Posterior cingulate gyrus (tissue), 11 donors: ENCODE results near the gene HAUS3.

Experiments used
- DNase-seq, 10 donors: peaks; one replicate each; pipeline versions ENCODE4 v3.0.0 to v3.0.0-alpha.2; 2020 to 2021; ENCODE audit warnings: mixed read lengths in 3 of 10
- intact Hi-C: fragments of 100-400 bp; cut with DNase I; formaldehyde crosslinking; loops from one replicate; pipeline ENCODE4 v1.15.1; 2023

HAUS3 gene

DNA sequence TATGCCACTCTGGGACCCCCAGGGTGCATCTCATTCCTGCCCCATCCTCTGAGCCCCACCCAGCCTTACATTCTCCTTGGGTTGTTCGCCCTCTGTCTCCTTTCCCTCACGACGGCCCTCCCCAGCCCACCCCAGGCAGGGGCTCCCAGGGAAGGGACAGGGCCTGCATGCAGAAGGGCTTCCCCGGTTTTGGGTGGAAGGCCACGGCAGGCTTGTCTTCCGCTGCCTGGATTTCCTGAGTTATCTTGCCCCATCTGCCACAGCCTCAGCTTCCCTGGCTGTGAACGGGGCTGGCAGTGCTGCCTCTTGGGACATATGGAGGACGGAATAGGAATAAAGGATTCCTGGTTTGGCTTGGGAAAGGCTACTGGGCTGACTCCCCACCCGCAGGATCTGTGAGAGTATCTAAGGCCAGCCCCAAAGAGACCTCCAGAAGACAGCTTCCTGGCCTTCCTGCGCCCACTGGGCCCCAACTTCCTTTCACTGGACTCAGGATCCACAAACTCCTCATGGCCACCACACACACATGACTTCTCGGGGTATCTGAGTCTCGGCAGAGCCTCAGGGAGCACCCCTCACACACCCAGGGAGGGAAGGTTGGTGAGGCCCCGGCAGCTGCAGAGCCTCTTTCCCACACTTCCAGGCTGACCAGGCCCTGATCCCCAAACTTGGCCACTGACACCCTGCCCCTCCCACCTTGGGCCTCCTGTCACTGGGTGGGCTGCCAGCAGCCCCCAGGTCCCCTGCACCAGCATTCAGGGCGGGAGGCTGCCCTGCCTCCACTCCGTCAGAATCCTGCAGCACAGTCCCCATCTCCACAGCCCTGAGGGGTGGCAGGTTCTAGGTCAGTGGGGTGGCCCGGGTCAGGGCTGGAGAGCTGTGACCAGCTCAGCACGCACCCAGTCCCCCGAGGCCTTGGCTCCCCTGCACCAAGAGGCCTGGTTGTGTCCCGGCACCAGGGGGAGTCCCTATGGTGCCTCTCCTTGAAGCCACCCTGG, 23.5 kb upstream of the HAUS3 start:
- DNase-seq = peak in 2 of 10 donors; percentile 64 to 77
- intact Hi-C loops = no loop called here

DNA sequence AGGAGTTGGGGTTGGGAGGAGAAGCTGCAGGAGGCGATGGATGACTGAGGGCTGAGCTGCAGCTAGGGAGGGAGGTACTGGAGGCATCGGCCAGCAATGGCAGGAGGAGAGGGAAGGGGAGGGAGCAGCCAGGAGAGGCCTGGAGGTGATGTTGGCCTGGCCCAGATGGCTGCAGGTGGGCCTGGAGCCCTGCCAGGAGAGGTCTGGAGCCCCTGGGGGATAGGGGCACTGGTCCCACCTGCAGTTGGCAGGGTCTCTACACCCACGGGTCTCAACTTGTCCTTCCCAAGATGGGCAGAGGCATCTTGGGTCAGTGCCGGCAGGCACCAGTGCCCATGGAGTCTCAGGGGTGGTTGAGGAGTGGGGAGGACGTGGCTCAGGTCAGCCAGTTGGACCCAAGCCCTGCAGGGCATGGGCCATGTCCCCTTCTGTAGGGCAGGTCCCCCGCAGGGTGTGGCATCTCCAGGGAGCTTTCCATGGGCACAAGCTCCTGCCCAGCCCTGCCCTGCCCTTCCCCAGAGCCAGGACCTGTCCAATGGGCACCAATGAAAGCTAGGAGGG, 22.6 kb upstream of the HAUS3 start:
- DNase-seq = peak in 5 of 10 donors; percentile 2 to 77 (median 55)
- intact Hi-C loops = loop anchor here (5.0 kb wide), 2 partner anchors 153 to 273 kb away; partner anchors contain the start of genes CFAP99, FAM193A and ZFYVE28

DNA sequence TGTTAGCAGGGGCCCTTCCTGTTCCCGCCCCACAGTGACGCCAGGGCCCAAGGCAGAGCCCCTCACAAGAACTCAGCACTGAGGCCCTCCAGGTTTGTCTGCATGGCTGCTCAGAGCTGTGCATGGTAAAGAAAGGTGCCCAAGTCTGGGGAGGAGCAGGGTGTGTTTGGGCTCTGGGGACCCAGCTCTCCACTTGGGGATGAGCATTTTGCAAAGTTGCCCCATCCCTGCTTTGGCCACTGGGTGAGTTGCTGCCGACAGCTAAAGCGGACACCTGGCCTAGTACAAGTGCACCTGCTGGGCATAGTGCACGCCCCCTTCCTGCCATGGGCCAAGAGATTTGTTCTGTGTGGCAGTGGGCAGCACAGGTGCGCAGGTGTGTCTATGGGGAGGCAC, 22.0 kb upstream of the HAUS3 start:
- DNase-seq = peak in 4 of 10 donors; percentile 5 to 74 (median 42)
- intact Hi-C loops = loop anchor here (5.0 kb wide), 2 partner anchors 153 to 273 kb away; partner anchors contain the start of genes CFAP99, FAM193A and ZFYVE28

DNA sequence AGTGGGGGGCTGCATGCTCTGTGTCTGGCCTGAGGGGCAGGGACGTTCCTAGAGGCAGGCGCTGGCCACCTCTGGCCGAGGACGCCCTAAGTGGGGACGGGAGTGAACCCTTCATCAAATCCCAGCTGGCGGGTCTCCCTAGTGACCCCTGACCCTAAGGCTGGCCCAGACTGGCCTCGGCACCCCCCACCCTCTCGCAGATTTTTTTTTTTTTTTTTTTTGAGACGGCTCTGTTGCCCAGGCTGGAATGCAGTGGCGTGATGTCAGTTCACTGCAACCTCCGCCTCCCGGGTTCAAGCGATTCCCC, 21.0 kb upstream of the HAUS3 start:
- intact Hi-C loops = loop anchor here (5.0 kb wide), 2 partner anchors 154 to 274 kb away; partner anchors contain the start of genes CFAP99, FAM193A and ZFYVE28

DNA sequence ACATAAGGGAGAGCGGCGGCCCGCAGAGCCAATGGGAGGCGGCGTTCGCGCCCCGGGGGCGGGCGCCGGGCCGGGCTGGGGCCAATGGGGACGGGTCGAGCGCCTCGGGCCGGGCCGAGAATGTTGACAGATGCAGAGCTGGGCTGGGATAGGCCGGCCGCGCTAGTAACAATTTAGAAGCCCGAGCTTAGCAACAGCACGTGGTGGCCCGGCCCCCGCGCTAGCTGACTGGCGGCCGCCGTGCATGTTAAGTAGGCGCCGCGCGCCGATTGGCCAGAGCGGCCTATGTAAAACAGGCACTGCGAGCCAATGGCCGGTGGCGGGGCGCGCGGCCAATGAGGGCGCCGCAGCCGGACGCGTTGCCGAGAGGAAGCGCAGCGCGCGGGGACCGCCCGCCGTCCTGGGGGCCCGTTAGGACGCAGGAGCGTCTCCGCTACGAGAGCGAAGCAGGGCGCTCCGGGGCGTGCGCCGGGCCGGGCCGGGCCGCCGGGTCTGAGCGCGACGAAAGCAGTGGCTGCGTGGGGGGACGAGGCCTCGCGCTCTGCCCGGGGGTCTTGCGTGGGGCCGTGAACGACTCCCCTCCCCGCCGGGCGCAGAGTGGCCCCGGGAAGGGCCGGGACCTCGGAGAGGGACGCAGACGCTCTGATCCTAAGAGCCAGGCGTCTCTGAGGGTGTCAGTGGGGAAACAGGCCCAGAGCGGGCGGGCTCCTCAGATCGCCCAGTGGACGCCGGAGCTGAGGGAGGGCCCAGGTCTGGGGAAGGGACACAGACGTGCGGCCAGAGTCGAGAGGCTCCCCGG, 20.4 kb upstream of the HAUS3 start:
- DNase-seq = peak; percentile 97 to 100 (median 100)
- intact Hi-C loops = loop anchor here (5.0 kb wide), 2 partner anchors 155 to 275 kb away; partner anchors contain the start of genes CFAP99, FAM193A and ZFYVE28

More for the DNA sequence above, 21.0 kb upstream of the HAUS3 start:
- peak in 1 of 10 donors; percentile 68 for DNase-seq

DNA sequence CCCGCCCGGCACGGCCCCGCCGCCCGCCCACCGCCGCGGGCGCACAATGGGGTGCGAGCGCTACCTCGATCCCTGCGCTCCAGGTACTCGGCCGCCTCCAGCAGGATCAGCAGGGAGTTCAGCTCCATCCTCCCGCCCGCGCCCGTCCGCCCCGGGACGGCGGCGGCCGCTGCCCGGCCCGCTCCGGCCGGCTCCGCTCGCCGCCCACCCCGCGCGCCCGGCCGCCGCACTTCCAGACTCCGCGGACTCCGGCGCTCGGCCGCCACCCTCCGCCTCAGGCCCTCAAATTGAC, 19.9 kb upstream of the HAUS3 start, which contains the start of gene MXD4:
Gene MXD4 (minus strand): TSS at position 257 of the 292 bp plus-strand sequence. CDS start 129 bp downstream, at position 128.
- intact Hi-C loops = loop anchor here (5.0 kb wide), 2 partner anchors 156 to 276 kb away; partner anchors contain the start of genes CFAP99, FAM193A and ZFYVE28

DNA sequence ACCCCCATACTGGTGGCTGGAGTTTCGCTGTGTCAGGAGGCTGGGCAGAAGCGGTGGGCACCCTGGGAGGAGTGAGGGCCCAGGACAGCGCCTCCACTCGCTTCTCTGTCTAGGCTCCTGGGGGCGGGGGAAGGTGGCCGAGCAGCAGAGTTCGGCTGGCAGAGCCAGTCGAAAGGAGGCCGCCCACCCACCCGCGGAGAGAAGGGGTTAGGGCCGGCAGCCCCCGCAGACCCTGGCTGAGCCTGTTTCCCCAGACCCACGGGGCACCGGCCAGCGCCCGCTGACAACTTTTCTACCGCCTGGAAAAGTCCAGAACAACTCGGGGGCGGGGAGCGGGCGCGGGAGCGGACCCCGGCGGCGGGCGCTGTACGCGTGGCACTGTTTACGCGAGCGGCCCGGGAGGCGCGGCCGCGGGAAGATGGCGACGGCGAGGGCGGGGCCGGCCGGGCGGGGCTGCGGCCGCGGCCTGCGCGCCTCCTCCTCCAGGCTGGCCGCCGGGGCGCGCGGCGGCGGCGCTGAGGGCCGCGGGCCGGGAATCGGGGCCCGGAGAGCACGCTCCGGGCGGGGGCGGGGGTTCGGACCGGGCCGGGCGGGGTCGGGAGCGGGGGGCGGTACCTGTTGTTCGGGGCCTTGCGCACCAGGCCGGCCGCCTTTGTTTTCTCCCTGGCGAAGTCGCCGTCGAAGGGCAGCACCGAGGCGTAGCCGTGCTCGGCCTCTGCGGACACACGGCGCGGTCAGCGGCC, 19.4 kb upstream of the HAUS3 start:
- intact Hi-C loops = loop anchor here (5.0 kb wide), 2 partner anchors 156 to 276 kb away; partner anchors contain the start of genes CFAP99, FAM193A and ZFYVE28
- peak in 9 of 10 donors; percentile 15 to 88 (median 29) for DNase-seq

More for the DNA sequence above, 19.9 kb upstream of the HAUS3 start, which contains the start of gene MXD4:
- DNase-seq = no peak

DNA sequence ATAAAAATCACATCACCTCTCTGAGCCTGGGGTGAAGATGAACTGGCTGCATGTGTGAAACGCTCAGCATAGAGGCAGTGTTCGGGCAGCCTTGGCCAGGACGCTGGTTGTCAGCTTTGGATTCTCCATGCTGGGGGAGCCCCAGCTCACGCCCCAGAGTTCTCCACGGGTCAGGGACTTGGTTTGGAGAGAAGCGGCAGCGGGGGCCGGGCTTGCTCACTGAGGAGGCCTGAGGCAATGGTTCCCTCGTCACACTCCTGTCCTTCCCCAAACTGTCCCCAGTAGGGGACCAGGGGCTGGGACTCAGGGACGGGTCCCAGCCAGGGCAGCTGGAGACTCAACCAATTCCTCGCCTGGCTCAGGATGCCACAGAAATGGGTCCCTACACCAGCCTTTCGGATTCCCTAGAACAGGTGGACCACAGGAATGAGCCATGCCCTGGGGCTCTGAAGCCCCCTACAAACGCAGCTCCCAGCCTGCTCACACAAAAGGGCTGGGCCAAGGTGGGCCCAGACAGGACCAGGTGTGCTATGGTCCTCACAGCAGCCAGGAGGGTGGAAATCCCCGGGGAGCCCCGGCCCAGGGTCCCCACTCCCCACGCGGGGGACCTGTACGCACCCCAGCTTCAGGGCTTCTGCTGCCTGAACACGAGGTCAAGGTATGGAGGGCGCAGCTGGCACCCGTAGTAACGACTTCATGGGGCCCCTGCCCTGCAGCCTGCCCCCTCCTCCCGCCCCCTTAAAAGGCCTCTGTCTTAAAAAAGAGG, 18.6 kb upstream of the HAUS3 start:
- intact Hi-C loops = loop anchor here (5.0 kb wide), 2 partner anchors 157 to 277 kb away; partner anchors contain the start of genes CFAP99, FAM193A and ZFYVE28
- peak; percentile 3 to 81 (median 16) for DNase-seq

DNA sequence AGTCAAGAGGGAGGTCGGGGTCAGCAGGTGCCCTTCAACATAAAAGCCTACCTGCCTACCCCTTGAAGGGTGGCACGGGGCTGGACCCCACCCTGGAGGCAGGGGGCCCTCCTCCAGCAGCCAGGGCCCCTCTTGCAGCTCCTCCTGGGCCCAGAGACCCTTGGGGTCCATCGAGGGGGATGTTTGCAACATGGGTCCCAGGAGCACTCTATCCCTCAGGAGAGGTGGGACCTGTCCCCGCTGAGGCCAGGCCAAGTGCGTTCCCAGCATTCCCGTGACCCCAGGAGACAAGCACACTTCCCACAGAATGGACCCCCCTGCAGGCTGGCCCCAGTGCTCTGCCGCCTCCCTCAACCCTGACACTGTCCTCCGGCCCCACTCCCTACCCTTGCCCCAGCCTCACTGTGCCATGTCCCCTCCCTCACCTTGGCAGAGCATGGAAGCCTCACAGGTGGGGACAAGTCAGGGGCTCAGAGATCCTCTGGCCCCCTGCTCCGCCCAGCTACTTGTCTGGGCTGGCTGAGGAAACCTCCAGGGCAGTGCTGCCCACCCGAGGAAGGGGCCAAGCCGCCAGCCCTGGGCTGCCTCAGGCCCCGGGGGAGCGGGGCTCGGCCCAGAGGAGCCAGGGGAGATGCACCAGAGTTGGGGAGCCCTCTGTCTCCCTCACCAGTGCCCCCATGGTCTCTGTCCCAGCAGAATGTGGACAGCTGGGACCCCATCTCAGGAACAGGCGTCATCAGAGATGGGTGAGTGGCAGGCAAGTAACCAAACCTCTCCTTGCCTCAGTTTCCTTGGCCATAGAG, 17.8 kb upstream of the HAUS3 start:
- intact Hi-C loops = loop anchor here (2.0 to 5.0 kb wide), 3 partner anchors 15 to 278 kb away; partner anchors contain the start of genes CFAP99, FAM193A and ZFYVE28
- peak in 8 of 10 donors; percentile 3 to 78 (median 13) for DNase-seq

DNA sequence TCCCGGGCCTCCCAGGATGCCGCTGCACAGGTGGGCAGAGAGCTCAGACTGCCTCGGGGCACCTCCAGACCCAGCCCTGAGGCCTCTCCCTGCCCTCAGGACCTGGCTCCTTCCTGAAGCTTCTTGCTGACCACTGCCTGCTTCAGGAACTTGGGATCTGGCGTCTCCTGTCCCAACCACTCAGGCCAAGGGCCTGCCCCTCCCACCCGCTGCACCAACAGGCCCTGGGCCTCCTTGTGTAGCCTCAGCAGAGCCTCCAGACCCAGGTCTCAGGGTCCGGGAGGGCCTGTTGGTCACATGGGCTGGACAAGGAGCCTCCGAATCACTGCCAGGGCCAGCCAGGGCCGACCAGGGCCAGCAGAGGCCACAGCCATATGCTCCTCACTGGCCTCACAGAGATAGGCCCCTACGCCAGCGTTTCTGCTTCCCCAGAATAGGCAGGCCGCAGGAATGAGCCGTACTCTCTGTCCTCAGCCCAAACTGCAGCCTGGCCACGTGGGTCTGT, 17.2 kb upstream of the HAUS3 start:
- DNase-seq = peak in 9 of 10 donors; percentile 2 to 68 (median 14)
- intact Hi-C loops = loop anchor here (2.0 kb wide), 1 partner anchor 14 kb away; no protein-coding TSS in a partner anchor

DNA sequence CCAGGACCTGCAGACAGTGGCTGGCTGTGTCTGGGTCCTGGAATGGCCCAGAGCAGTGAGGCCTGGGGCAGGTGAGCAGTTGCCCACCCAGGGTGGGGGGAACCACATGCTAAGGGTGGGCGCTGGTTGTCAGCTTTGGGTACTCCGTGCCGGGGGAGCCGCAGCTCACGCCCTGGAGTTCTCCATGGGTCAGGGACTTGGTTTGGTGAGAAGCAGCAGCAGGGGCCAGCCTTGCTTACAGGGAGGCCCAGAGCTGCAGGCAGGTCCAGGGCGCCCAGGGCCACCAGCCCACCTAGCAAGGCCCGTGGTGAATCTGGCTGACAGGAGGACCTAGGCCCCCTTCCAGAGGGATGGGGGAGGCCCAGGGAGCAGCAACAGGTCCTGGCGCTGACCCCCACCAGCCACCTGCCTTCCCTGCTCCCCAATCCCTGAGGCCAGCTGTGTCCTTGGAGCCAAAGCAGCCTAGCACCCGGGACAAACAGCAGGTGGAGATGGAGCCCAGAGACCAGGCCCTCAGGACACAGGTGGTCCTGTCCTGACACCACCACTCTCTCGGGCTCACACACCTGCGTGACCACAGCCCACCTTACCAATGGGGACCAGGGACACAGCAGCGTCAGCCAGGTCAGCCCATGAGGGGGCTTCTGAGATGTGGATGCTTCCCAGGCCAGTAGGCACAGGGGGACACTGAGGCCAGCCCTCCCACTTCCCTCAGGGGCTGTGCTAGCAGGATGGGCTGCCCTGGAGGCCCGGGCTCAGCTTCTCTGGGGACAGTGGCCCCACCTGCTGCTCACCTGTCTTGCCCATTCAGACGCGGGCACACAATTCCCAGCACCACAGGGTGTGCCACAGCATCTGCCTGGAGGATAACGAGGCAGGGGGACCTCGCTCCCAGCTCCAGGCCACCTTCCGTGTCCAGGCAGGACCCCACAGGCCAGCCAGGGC, 16.4 kb upstream of the HAUS3 start:
- intact Hi-C loops = loop anchor here (2.0 kb wide), 1 partner anchor 14 kb away; no protein-coding TSS in a partner anchor

DNA sequence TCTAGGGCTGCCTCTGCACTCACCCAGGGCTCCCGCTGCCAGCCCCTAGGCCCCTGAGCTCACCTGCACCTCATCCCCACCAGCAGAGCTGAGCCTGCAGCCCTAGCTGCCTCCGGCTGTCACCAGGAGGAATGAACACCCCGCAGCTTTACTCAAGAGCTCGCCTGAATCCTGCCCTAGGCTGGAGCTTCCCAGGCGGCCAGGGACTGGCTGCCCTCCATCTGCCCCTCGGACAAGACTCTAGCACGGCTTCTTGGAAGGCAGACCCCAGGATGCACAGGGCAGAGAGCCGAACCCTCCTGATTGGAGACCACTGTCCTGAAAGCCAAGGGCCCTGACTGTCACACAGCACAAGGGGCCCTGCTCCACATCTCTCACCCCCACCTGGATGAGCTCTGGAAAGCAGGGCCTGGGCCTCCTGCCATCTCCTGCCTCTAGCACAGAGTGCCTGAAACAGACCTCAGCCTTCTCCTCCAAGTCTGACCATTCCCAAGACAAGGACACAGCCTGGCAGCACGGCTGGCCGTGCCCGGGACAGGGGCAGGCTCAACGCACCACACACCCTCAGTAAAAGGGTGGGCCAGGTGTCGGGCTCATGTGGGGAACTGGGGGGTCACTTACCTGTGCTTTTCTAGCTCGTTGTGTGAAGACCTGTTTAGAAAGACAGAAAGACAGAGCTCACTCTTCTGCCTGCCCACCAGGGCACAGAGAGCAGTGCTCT, 15.6 kb upstream of the HAUS3 start:
- intact Hi-C loops = loop anchor here (2.0 kb wide), 1 partner anchor 13 kb away; no protein-coding TSS in a partner anchor
- peak; percentile 3 to 87 (median 12) for DNase-seq

More for the DNA sequence above, 16.4 kb upstream of the HAUS3 start:
- peak in 9 of 10 donors; percentile 4 to 81 (median 10) for DNase-seq

DNA sequence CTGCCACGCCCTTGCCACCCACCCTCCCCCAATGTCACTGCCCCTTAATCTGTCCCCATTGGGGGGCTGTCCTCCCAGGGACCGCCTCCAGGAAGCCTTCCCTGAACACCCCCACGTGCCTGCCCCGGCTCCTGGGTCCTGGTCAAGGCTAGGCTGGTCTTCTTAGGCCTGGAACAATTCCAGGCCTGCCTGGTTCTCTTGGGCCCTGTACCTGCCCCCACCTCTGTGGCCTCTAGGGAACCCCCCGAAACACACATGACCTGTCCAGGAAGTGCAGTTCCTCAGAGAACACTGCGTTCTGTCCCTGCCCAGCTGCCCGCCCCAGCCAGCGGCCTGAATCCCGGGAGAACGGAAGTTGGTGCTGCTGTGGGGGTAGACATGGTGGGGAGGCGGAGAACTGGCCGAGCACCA, 14.9 kb upstream of the HAUS3 start:
- intact Hi-C loops = no loop called here
- DNase-seq = peak; percentile 2 to 84 (median 14)

DNA sequence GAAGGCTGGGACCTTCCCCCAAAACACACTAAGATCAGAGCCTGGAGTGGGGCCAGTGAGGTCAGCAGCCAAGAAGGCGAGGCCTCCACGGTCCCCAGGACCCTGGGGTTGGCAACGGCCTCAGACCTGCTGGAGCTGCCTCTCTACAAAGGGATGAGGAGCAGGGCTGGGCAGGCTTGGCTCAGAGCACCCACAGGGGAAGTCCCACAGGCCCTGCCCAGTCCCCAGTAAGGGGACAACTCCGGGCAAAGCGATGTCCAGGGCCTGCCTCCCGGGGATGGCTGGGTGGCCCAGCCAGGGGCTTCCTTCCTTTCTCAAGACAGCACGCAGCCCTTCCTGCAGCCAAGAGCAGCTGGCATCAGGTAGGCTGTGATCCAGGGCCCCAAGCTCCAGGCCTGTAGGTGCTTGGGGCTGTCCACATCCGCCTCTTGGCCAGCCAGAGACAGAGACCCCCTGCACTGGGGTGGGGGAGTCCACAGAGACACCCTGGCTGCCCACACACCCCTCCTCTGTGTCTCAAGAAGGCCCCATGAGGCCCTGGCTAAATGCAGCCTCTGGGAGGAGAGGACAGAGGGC, 14.3 kb upstream of the HAUS3 start:
- intact Hi-C loops = no loop called here
- peak in 9 of 10 donors; percentile 2 to 86 (median 15) for DNase-seq
